K562 (cell line): ENCODE measurements around the gene GGT1. TPM values are rescaled to one million over a fixed set of nuclear protein-coding genes. Genes with fewer than 3 reads are reported as not detected.

Experiments
- BDP1 ChIP-seq: IDR thresholded peaks from 3 replicates; pipeline ENCODE4 v1.6.1; 2011; ENCODE audit not compliant: insufficient read length, insufficient read depth
- DEAF1 ChIP-seq: fragments of 450-650 bp; formaldehyde crosslinking; IDR thresholded peaks from 2 replicates; pipeline ENCODE4 v1.4.0; 2020; ENCODE audit warnings: mild to moderate bottlenecking, moderate library complexity
- FOXA1 ChIP-seq: fragments of 450-650 bp; IDR thresholded peaks from 2 replicates; pipeline ENCODE4 v1.6.1; 2016; ENCODE audit warnings: mild to moderate bottlenecking, borderline replicate concordance
- HMBOX1 ChIP-seq: sonication (generic); IDR thresholded peaks from 2 replicates; pipeline ENCODE4 v1.6.1; 2016
- PPARD ChIP-seq: fragments of 250-450 bp; sonication (Bioruptor Pico); IDR thresholded peaks from 2 replicates; pipeline ENCODE4 v1.8.0; 2022; ENCODE audit warnings: inconsistent platforms, mild to moderate bottlenecking, moderate library complexity
- RAD21 ChIP-seq, 2 experiments: fragments of 250-450 bp in 1 of 2; fragments of 450-650 bp in 1 of 2; sonication (Bioruptor Pico) in 1 of 2; formaldehyde crosslinking in 1 of 2; IDR thresholded peaks in 1 of 2; conservative IDR thresholded peaks in 1 of 2; 2 replicates each; pipeline versions ENCODE4 v1.4.0 to v1.8.0; 2020 to 2022; ENCODE audit warnings: mild to moderate bottlenecking in 2 of 2, moderate library complexity in 1 of 2
- RNF2 ChIP-seq: sonication (generic); IDR thresholded peaks from 2 replicates; pipeline ENCODE4 v1.6.1; 2016
- SREBF1 ChIP-seq: fragments of 150-350 bp; IDR thresholded peaks from 2 replicates; pipeline ENCODE4 v1.6.1; 2014; ENCODE audit warnings: antibody characterized with exemption, low read depth, low read length, borderline replicate concordance
- TCFL5 ChIP-seq: fragments of 250-450 bp; sonication (Bioruptor Pico); conservative IDR thresholded peaks from 2 replicates; pipeline ENCODE4 v1.6.1; 2021; ENCODE audit warnings: mild to moderate bottlenecking, moderate library complexity, matching md5 sums
- THRAP3 ChIP-seq: fragments of 450-650 bp; IDR thresholded peaks from 2 replicates; pipeline ENCODE4 v1.6.1; 2016; ENCODE audit warnings: mild to moderate bottlenecking, inconsistent platforms, borderline replicate concordance
- ZFX ChIP-seq: sonication (generic); formaldehyde crosslinking; IDR thresholded peaks from 2 replicates; pipeline ENCODE4 v1.8.0; 2022; ENCODE audit warnings: mild to moderate bottlenecking, missing genetic modification reagents, moderate library complexity
- ZNF12 ChIP-seq: sonication (generic); formaldehyde crosslinking; IDR thresholded peaks from 2 replicates; pipeline ENCODE4 v1.4.0; 2020; ENCODE audit warnings: mild to moderate bottlenecking, missing genetic modification reagents
- ZNF282 ChIP-seq: sonication (generic); formaldehyde crosslinking; IDR thresholded peaks from 2 replicates; pipeline ENCODE4 v1.8.1; 2023; ENCODE audit warnings: missing genetic modification reagents
- ZNF431 ChIP-seq: sonication (generic); formaldehyde crosslinking; IDR thresholded peaks from 2 replicates; pipeline ENCODE4 v1.8.0; 2022; ENCODE audit warnings: mild to moderate bottlenecking, missing genetic modification reagents
- polyA plus RNA-seq, 8 experiments: library from polyadenylated mRNA; depleted of rRNA in 4 of 8; stranded (reverse) in 5 of 8; unstranded in 3 of 8; fragments of >200 nt; fragmentation: Nextera tagmentation in 2 of 8; fragmentation: Illumina TruSeq in 1 of 8; extraction: Ambion mirVana in 2 of 8; extraction: Trizol in 1 of 8; gene quantifications; 2 replicates each; pipeline versions ENCODE4 v1.2.1 to v1.2.3, GENCODE V29; 2011 to 2014; ENCODE audit warnings: inconsistent platforms in 1 of 8, missing spikeins in 1 of 8
- total RNA-seq, 7 experiments: library from RNA; depleted of rRNA in 6 of 7; stranded (reverse); fragments of >200 nt in 6 of 7; fragmentation: Illumina TruSeq in 2 of 7; extraction: Trizol in 2 of 7; gene quantifications; 2 replicates each; pipeline versions ENCODE4 v1.2.1 to v1.2.3, GENCODE V29; 2011 to 2021; ENCODE audit warnings: low replicate concordance in 1 of 7
- TF ChIP-seq, protein P1 (sequence below): sonication (generic); formaldehyde crosslinking; IDR thresholded peaks from 2 replicates; pipeline ENCODE4 v1.8.0; 2023; ENCODE audit warnings: mild to moderate bottlenecking, missing genetic modification reagents
- TF ChIP-seq, protein P2 (sequence below), 2 experiments: fragments of 250-450 bp in 1 of 2; fragments of 450-650 bp in 1 of 2; sonication (Bioruptor Pico) in 1 of 2; IDR thresholded peaks; 2 replicates each; pipeline versions ENCODE4 v1.6.1 to v1.8.0; 2016 to 2021; ENCODE audit warnings: mild to moderate bottlenecking in 2 of 2, moderate library complexity in 2 of 2, missing compliant biosample characterization in 1 of 2, missing genetic modification characterization in 1 of 2
- TF ChIP-seq, protein P3 (sequence below): fragments of 250-450 bp; sonication (Bioruptor Pico); IDR thresholded peaks from 2 replicates; pipeline ENCODE4 v1.4.0; 2020; ENCODE audit warnings: mild to moderate bottlenecking, moderate library complexity, borderline replicate concordance

Gene GGT1
- total and polyA plus RNA-seq, 9 of the 15 experiments (the other 6 are each of a cell fraction or from before 2014, with no cell fraction given), result 0.46 to 11.8 (median 6.9) TPM

- TF ChIP-seq ZNF282 (no peak), FOXA1 (no peak), THRAP3 (no peak), HMBOX1 (no peak), PPARD (CRISPR knock-in tag) (no peak), TCFL5 (no peak), SREBF1 (no peak), RNF2 (no peak), DEAF1 (CRISPR knock-in tag) (no peak), BDP1 (no peak), RAD21 (CRISPR knock-in tag; conservative IDR thresholded peaks at IDR 0.05 in 1 of 2, IDR thresholded peaks at IDR 0.05 in 1 of 2) (no peak), ZNF431 (CRISPR knock-in tag) (no peak), ZNF12 (CRISPR knock-in tag) (no peak), ZFX (CRISPR knock-in tag) (peak; percentile 95)
- TF ChIP-seq, protein P1, sequence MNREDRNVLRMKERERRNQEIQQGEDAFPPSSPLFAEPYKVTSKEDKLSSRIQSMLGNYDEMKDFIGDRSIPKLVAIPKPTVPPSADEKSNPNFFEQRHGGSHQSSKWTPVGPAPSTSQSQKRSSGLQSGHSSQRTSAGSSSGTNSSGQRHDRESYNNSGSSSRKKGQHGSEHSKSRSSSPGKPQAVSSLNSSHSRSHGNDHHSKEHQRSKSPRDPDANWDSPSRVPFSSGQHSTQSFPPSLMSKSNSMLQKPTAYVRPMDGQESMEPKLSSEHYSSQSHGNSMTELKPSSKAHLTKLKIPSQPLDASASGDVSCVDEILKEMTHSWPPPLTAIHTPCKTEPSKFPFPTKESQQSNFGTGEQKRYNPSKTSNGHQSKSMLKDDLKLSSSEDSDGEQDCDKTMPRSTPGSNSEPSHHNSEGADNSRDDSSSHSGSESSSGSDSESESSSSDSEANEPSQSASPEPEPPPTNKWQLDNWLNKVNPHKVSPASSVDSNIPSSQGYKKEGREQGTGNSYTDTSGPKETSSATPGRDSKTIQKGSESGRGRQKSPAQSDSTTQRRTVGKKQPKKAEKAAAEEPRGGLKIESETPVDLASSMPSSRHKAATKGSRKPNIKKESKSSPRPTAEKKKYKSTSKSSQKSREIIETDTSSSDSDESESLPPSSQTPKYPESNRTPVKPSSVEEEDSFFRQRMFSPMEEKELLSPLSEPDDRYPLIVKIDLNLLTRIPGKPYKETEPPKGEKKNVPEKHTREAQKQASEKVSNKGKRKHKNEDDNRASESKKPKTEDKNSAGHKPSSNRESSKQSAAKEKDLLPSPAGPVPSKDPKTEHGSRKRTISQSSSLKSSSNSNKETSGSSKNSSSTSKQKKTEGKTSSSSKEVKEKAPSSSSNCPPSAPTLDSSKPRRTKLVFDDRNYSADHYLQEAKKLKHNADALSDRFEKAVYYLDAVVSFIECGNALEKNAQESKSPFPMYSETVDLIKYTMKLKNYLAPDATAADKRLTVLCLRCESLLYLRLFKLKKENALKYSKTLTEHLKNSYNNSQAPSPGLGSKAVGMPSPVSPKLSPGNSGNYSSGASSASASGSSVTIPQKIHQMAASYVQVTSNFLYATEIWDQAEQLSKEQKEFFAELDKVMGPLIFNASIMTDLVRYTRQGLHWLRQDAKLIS (CRISPR knock-in tag), result 0 out of 2 replicates have a peak, but pooled peaks have one; percentile 30
- TF ChIP-seq, protein P2, sequence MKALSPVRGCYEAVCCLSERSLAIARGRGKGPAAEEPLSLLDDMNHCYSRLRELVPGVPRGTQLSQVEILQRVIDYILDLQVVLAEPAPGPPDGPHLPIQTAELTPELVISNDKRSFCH (CRISPR knock-in tag; IDR thresholded peaks at IDR 0.05), result no peak
- TF ChIP-seq, protein P2 (tag; IDR thresholded peaks at IDR 0.05), result peak; percentile 84
- TF ChIP-seq, protein P3, sequence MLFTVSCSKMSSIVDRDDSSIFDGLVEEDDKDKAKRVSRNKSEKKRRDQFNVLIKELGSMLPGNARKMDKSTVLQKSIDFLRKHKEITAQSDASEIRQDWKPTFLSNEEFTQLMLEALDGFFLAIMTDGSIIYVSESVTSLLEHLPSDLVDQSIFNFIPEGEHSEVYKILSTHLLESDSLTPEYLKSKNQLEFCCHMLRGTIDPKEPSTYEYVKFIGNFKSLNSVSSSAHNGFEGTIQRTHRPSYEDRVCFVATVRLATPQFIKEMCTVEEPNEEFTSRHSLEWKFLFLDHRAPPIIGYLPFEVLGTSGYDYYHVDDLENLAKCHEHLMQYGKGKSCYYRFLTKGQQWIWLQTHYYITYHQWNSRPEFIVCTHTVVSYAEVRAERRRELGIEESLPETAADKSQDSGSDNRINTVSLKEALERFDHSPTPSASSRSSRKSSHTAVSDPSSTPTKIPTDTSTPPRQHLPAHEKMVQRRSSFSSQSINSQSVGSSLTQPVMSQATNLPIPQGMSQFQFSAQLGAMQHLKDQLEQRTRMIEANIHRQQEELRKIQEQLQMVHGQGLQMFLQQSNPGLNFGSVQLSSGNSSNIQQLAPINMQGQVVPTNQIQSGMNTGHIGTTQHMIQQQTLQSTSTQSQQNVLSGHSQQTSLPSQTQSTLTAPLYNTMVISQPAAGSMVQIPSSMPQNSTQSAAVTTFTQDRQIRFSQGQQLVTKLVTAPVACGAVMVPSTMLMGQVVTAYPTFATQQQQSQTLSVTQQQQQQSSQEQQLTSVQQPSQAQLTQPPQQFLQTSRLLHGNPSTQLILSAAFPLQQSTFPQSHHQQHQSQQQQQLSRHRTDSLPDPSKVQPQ (CRISPR knock-in tag), result no peak
These were observed 47.6 kb upstream of the GGT1 start, which contains the start of gene SNRPD3 (continued) for GRCh38 chr22:24555165-24556039.
